Measurements from ENCODE around the gene STARD9.
A peak's percentile ranks its signal among the peaks of the same experiment; 100 is the strongest.

STARD9 gene

GRCh38 chr15:42704492-42704926 lies 129.1 kb downstream of the STARD9 start:
- H3K36me3 ChIP-seq, result no peaks in the 10 kb centered on the region
- no peaks in the 10 kb centered on the region for H3K9me3 ChIP-seq
- TF ChIP-seq CTCF (IDR thresholded peaks at IDR 0.05), result peak; percentile 61
- no peaks in the 10 kb centered on the region for H3K27me3 ChIP-seq
- H3K27ac ChIP-seq, result no peak overlapping the region
- H3K4me3 ChIP-seq (ENCODE audit: low read depth in 1 of 2, low read length in 1 of 2), result no peak overlapping the region
- H3K4me1 ChIP-seq (ENCODE audit: control insufficient read depth in 1 of 2, insufficient read depth in 1 of 2, low read depth in 1 of 2, low read length in 1 of 2), result no peaks in the 10 kb centered on the region

- no peaks in the 10 kb centered on the region for H3K36me3 ChIP-seq
- TF ChIP-seq CTCF (IDR thresholded peaks at IDR 0.05), result no peak
- H3K27me3 ChIP-seq, result no peaks in the 10 kb centered on the region
- H3K4me3 ChIP-seq (ENCODE audit: low read depth in 1 of 2, low read length in 1 of 2), result no peak overlapping the region
- no peaks in the 10 kb centered on the region for H3K4me1 ChIP-seq (ENCODE audit: control insufficient read depth in 1 of 2, insufficient read depth in 1 of 2, low read depth in 1 of 2, low read length in 1 of 2)
- no peaks in the 10 kb centered on the region for H3K9me3 ChIP-seq
- no peak overlapping the region for H3K27ac ChIP-seq
Measured at GRCh38 chr15:42705336-42705735, 129.9 kb downstream of the STARD9 start.

- no peaks in the 10 kb centered on the region for H3K27me3 ChIP-seq
- H3K27ac ChIP-seq, result no peak overlapping the region
- no peaks in the 10 kb centered on the region for H3K36me3 ChIP-seq
- TF ChIP-seq CTCF (IDR thresholded peaks at IDR 0.05), result no peak
- H3K4me3 ChIP-seq (ENCODE audit: low read depth in 1 of 2, low read length in 1 of 2), result no peak overlapping the region
- no peaks in the 10 kb centered on the region for H3K9me3 ChIP-seq
- H3K4me1 ChIP-seq (ENCODE audit: control insufficient read depth in 1 of 2, insufficient read depth in 1 of 2, low read depth in 1 of 2, low read length in 1 of 2), result no peaks in the 10 kb centered on the region
Measured at GRCh38 chr15:42707068-42707467, 131.7 kb downstream of the STARD9 start.

GRCh38 chr15:42707873-42708544 lies 132.6 kb downstream of the STARD9 start:
- Histone ChIP-seq H3K36me3 (no peaks in the 10 kb centered on the region), H3K27ac (no peak overlapping the region), H3K4me3 (ENCODE audit: low read depth in 1 of 2, low read length in 1 of 2) (no peak overlapping the region), H3K9me3 (no peaks in the 10 kb centered on the region), H3K4me1 (ENCODE audit: control insufficient read depth in 1 of 2, insufficient read depth in 1 of 2, low read depth in 1 of 2, low read length in 1 of 2) (no peaks in the 10 kb centered on the region), H3K27me3 (no peaks in the 10 kb centered on the region)
- no peak for TF ChIP-seq CTCF (IDR thresholded peaks at IDR 0.05)

GRCh38 chr15:42710662-42711061 lies 135.3 kb downstream of the STARD9 start:
- H3K27me3 ChIP-seq, result no peaks in the 10 kb centered on the region
- H3K9me3 ChIP-seq, result no peaks in the 10 kb centered on the region
- no peaks in the 10 kb centered on the region for H3K36me3 ChIP-seq
- H3K27ac ChIP-seq, result no peak overlapping the region
- no peak overlapping the region for H3K4me3 ChIP-seq (ENCODE audit: low read depth in 1 of 2, low read length in 1 of 2)
- no peak for TF ChIP-seq CTCF (IDR thresholded peaks at IDR 0.05)
- H3K4me1 ChIP-seq (ENCODE audit: control insufficient read depth in 1 of 2, insufficient read depth in 1 of 2, low read depth in 1 of 2, low read length in 1 of 2), result no peaks in the 10 kb centered on the region
